BLaER1 treated with 17β-estradiol and CSF1 and Interleukin-3, amounts not matched to agents 10 nM and 100 nM (cell line): Measurements from ENCODE around the gene ZNF189.

Experiments
- H3K27ac ChIP-seq, 11 experiments: shearing (Covaris generic); formaldehyde crosslinking; 2 replicates each; pipeline ENCODE4 v1.8.1; 2022
- H3K27me3 ChIP-seq, 11 experiments: shearing (Covaris generic); formaldehyde crosslinking; 2 replicates each; pipeline ENCODE4 v1.8.1; 2022
- H3K36me3 ChIP-seq, 11 experiments: shearing (Covaris generic); formaldehyde crosslinking; 2 replicates each; pipeline ENCODE4 v1.8.1; 2022
- H3K4me1 ChIP-seq, 10 experiments: shearing (Covaris generic); formaldehyde crosslinking; 2 replicates each; pipeline ENCODE4 v1.8.1; 2022
- H3K4me2 ChIP-seq, 11 experiments: shearing (Covaris generic); formaldehyde crosslinking; 2 replicates each; pipeline ENCODE4 v1.8.1; 2022
- H3K4me3 ChIP-seq, 10 experiments: shearing (Covaris generic); formaldehyde crosslinking; 2 replicates each; pipeline ENCODE4 v1.8.1; 2022
- H3K9ac ChIP-seq, 11 experiments: shearing (Covaris generic); formaldehyde crosslinking; 2 replicates each; pipeline ENCODE4 v1.8.1; 2022
- H3K9me3 ChIP-seq, 11 experiments: shearing (Covaris generic); formaldehyde crosslinking; replicated peaks in 1 of 11; 2 replicates each; pipeline ENCODE4 v1.8.1; 2022
- H4K20me1 ChIP-seq, 11 experiments: shearing (Covaris generic); formaldehyde crosslinking; 2 replicates each; pipeline ENCODE4 v1.8.1; 2022
- Cebpa-rat ChIP-seq, 11 experiments: shearing (Covaris generic); IDR thresholded peaks; 2 replicates each; pipeline ENCODE4 v1.8.1; 2022

The ZNF189 gene

DNA sequence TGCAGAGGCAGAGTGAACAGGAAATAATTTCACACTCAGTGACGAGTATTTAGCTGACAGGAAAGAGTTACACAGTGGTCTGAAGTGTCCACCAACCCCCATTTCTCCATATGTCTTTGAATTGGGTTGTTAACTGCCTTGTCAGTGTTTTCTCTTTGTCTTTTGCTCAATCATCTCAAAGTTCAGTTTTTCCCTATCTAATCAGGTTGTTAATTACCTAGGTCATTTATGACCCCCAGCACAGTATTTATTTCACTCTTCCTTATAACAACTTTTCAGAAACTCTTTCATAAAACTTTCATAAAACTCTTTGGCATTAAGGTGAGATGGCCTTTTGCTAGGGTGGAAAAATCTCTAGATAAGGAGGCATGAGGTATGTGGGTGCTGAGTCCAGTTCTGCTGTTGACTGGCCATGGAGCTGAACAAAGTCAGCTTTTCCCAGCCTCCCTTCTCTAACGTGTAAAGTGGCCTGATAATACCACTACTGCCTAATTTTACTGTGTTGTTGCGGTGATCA, 42.1 kb downstream of the ZNF189 start:
- H3K9ac ChIP-seq, result no peak overlapping the region
- H3K4me2 ChIP-seq, result peak overlapping the region in 6 of 11 experiments; percentile 18 to 50 (median 32); a peak in 7 of 22 replicates
- H3K27me3 ChIP-seq, result no peaks in the 10 kb centered on the region
- no peaks in the 10 kb centered on the region for H3K36me3 ChIP-seq
- no peak for TF ChIP-seq Cebpa-rat (IDR thresholded peaks at IDR 0.05)
- peaks cover 0 to 10% (median 6%) of the 10 kb centered on the region in 10 experiments; a peak in 7 of 20 replicates for H3K4me1 ChIP-seq
- H3K27ac ChIP-seq, result peak overlapping the region in 3 of 11 experiments; percentile 1 to 9 (median 7); a peak in 3 of 22 replicates
- no peaks in the 10 kb centered on the region for H4K20me1 ChIP-seq
- no peak overlapping the region for H3K4me3 ChIP-seq
- H3K9me3 ChIP-seq, result no peaks in the 10 kb centered on the region

DNA sequence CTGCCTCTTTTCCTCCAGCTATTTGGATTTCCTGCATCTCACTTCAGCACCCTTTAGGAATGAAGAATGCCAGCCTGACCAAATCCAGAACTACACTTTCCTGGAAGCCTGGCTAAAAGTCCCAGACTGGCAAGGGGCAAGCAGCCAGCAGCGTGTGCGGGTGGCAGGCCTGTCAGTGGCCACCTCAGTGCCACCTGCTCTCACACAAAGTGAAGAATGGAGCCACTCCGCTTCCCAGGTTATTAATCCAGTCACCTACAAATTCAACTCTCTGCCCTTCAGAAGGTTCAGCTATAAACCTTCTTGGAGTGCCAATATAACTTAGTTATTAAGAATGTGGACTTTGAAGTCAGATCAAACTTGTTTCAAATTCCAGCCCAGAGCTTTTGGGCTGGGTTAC, 43.7 kb downstream of the ZNF189 start:
- Histone ChIP-seq H3K9me3 (no peaks in the 10 kb centered on the region), H3K27ac (no peak overlapping the region), H3K4me2 (no peak overlapping the region), H3K27me3 (no peaks in the 10 kb centered on the region), H3K4me1 (peaks cover 0 to 10% (median 6%) of the 10 kb centered on the region in 10 experiments; a peak in 7 of 20 replicates), H3K36me3 (no peaks in the 10 kb centered on the region), H3K9ac (no peak overlapping the region), H4K20me1 (no peaks in the 10 kb centered on the region), H3K4me3 (no peak overlapping the region)
- TF ChIP-seq Cebpa-rat (IDR thresholded peaks at IDR 0.05), result no peak

DNA sequence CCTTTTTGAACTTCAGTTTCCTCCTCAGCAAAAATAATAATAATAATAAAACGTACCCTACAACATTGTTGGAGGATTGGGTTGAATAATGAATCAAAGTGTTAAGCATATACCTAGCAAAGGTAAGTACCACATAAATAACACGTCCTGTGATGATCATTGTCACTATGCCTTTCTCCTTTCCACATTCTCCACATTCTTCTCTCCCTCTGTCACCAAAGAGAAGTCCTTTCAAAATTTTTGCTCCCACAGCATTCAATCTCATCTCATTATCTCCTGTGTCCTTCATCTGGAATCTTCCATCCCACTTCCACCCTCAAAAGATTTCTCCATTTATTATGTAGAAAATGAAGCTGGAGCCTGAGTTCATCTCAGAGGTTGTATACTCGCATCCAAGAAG, 44.1 kb downstream of the ZNF189 start:
- H3K4me1 ChIP-seq, result peaks cover 0 to 10% (median 6%) of the 10 kb centered on the region in 10 experiments; a peak in 7 of 20 replicates
- H4K20me1 ChIP-seq, result no peaks in the 10 kb centered on the region
- H3K4me3 ChIP-seq, result no peak overlapping the region
- H3K27ac ChIP-seq, result no peak overlapping the region
- no peak for TF ChIP-seq Cebpa-rat (IDR thresholded peaks at IDR 0.05)
- no peaks in the 10 kb centered on the region for H3K9me3 ChIP-seq
- H3K27me3 ChIP-seq, result no peaks in the 10 kb centered on the region
- no peaks in the 10 kb centered on the region for H3K36me3 ChIP-seq
- no peak overlapping the region for H3K9ac ChIP-seq
- H3K4me2 ChIP-seq, result no peak overlapping the region

DNA sequence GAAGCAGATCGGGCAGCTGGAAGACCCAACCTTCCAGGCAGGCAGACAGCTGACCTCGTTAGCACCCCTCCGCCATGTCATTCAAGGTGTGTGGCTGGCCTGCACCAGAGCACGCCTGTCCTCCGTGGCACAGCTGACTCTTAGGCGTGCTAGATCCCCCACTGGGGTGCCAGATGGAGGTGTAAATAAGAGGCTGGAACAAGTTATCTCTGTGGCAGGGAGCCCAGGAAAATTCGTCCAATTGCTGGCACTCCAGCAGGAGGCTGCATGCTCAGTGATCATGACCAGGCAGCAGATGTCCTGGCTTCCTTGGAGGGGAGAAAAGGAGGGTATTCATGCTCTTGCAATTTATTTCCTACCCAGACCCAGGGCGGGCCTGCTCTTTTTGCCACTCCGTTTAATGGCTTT, 44.7 kb downstream of the ZNF189 start:
- Histone ChIP-seq H3K9me3 (no peaks in the 10 kb centered on the region), H3K36me3 (no peaks in the 10 kb centered on the region), H3K27me3 (no peaks in the 10 kb centered on the region), H3K27ac (no peak overlapping the region), H4K20me1 (no peaks in the 10 kb centered on the region), H3K4me1 (peaks cover 0 to 10% (median 6%) of the 10 kb centered on the region in 10 experiments; a peak in 7 of 20 replicates), H3K4me2 (no peak overlapping the region), H3K4me3 (no peak overlapping the region), H3K9ac (no peak overlapping the region)
- no peak for TF ChIP-seq Cebpa-rat (IDR thresholded peaks at IDR 0.05)

DNA sequence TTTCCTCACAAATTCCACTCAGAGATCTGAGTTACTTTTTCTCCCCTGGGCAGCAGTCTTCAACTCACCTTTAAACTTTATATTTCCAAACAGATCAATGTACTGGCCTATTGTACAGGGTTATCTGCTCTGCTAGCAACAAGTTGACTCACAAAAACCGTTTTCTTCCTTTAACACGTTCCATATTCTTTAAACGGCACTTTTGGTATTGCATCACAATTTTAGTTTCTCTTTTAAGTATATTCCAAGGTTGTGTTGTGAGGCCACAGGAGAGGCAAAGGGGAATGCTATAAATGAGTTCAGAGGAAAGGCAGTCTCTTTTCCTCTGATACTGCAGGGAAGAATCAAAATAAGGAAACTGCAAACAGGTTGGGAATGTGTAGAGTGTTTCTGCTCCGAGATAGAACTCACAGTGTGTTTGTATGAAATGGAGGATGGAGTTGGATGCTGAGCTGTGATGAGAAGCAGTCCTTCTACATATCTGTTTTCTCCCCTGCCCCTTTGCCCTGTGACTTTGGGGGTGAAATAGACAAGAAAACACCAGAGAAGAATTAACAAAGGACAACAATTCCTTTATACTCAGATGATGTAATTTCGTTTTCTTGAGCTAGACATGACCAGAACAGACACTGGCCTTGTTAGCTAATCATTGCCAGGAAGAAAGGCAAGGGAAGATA, 46.8 kb downstream of the ZNF189 start:
- H3K9ac ChIP-seq, result no peak overlapping the region
- H3K4me2 ChIP-seq, result no peak overlapping the region
- no peaks in the 10 kb centered on the region for H4K20me1 ChIP-seq
- no peak overlapping the region for H3K4me3 ChIP-seq
- peaks cover 0 to 6% (median 5%) of the 10 kb centered on the region in 10 experiments; a peak in 7 of 20 replicates for H3K4me1 ChIP-seq
- TF ChIP-seq Cebpa-rat (IDR thresholded peaks at IDR 0.05), result peak in 3 of 11 experiments; percentile 11 to 43 (median 39); a peak in 2 of 22 replicates
- no peaks in the 10 kb centered on the region for H3K36me3 ChIP-seq
- H3K9me3 ChIP-seq, result peaks cover 0 to 6% (median 0%) of the 10 kb centered on the region in 11 experiments; a peak in 5 of 22 replicates
- H3K27me3 ChIP-seq, result no peaks in the 10 kb centered on the region
- no peak overlapping the region for H3K27ac ChIP-seq

DNA sequence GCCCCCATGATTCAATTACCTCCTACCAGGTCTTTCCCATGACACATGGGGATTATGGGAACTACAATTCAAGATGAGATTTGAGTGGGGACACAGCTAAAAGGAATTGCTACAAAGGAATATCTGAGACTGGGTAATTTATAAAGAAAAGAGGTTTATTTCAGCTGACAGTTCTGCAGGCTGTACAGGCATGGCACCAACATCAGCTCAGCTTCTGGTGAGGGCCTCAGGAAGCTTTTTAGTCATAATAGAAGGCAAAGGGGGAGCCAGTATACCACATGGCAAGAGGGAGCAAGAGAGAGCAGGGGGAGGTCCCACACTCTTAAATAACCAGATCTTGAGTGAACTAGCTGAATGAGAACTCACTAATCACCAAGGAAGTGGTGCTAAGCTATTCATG, 48.1 kb downstream of the ZNF189 start:
- no peak overlapping the region for H3K4me2 ChIP-seq
- H3K4me1 ChIP-seq, result no peaks in the 10 kb centered on the region
- no peak overlapping the region for H3K9ac ChIP-seq
- H3K36me3 ChIP-seq, result no peaks in the 10 kb centered on the region
- H3K9me3 ChIP-seq, result peaks cover 3 to 14% (median 8%) of the 10 kb centered on the region in 11 experiments
- no peak overlapping the region for H3K4me3 ChIP-seq
- H3K27ac ChIP-seq, result no peak overlapping the region
- no peaks in the 10 kb centered on the region for H4K20me1 ChIP-seq
- H3K27me3 ChIP-seq, result no peaks in the 10 kb centered on the region
- no peak for TF ChIP-seq Cebpa-rat (IDR thresholded peaks at IDR 0.05)

DNA sequence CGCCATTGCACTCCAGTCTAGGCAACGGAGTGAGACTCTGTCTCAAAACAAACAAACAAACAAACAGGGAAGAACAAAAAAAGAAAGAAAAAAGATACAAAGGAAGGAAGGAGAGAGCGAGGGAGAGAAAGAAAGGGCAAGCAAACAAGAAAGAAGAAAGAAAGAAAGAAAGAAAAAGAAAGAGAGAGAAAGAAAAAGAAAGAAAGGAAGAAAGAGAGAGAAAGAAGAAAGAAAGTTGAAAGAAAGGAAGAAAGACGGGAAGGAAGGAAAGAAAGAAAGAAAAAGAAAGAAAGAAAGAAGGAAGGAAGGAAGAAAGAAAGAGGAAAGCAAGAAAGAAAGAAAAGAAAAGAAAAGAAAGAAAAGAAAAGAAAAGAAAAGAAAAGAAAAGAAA, 50.0 kb downstream of the ZNF189 start:
- H3K27ac ChIP-seq, result no peak overlapping the region
- no peak overlapping the region for H3K4me3 ChIP-seq
- no peak for TF ChIP-seq Cebpa-rat (IDR thresholded peaks at IDR 0.05)
- H3K4me2 ChIP-seq, result no peak overlapping the region
- H3K4me1 ChIP-seq, result no peaks in the 10 kb centered on the region
- no peaks in the 10 kb centered on the region for H3K36me3 ChIP-seq
- no peak overlapping the region for H3K9ac ChIP-seq
- H3K27me3 ChIP-seq, result no peaks in the 10 kb centered on the region
- peaks cover 21 to 33% (median 28%) of the 10 kb centered on the region in 11 experiments for H3K9me3 ChIP-seq
- H4K20me1 ChIP-seq, result no peaks in the 10 kb centered on the region

DNA sequence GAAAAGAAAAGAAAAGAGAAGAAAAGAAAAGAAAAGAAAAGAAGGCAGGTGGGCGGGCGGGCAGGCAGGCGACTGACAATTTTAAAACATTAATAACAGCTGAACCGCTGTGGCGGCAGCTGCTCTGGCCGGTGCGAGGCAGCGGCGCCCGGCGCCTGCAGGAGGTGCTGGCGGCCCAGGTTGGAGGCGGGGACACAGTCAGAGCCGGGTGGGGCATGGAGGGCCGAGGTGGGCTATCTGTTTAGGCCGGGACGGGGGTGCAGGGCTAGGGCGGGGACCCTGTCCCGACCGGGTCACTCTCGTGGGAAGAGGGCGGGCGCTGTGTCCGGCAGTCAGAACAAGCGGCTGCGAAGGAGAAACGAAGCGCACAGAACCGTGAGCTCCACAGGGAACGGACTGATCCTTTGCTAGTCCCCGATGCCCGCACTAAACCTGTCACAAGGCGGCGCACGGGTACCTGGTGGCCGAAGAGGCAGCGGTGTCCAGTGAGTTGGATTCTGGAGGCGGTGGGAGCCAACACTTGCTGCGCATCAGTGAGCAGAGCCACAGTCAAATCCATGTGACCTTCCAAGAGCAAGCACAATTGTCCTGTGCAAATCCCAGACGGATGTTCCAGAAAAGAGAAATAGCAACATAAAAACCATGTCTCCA, 50.5 kb downstream of the ZNF189 start:
- no peak overlapping the region for H3K4me3 ChIP-seq
- H3K4me2 ChIP-seq, result no peak overlapping the region
- no peaks in the 10 kb centered on the region for H3K36me3 ChIP-seq
- H3K9me3 ChIP-seq, result peaks cover 21 to 33% (median 28%) of the 10 kb centered on the region in 11 experiments
- H3K27ac ChIP-seq, result no peak overlapping the region
- no peaks in the 10 kb centered on the region for H3K4me1 ChIP-seq
- H3K9ac ChIP-seq, result no peak overlapping the region
- no peak for TF ChIP-seq Cebpa-rat (IDR thresholded peaks at IDR 0.05)
- H3K27me3 ChIP-seq, result no peaks in the 10 kb centered on the region
- H4K20me1 ChIP-seq, result no peaks in the 10 kb centered on the region

DNA sequence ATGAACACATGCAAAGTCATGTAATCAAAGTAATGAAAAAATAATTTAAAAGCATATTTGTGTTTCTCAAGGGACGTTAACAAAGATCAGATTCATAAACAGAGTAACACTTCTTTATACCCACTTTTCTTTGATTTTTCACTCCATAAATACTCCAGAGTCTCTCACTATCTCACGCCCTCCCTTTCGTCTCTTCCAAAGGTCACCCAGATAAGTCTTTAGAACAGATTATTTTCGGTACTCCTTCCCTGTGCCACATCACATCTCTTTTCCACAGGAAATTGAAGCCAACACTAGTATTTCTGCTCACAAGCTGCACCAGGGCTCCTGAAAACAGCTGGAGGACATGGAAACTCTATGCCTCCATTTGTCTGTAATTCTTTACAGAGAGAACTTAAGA, 52.3 kb downstream of the ZNF189 start:
- Histone ChIP-seq H3K9ac (no peak overlapping the region), H3K4me3 (no peak overlapping the region), H3K4me2 (no peak overlapping the region), H3K27me3 (no peaks in the 10 kb centered on the region), H3K9me3 (peaks cover 21 to 33% (median 28%) of the 10 kb centered on the region in 11 experiments), H3K27ac (no peak overlapping the region), H3K4me1 (peaks cover 0 to 4% (median 0%) of the 10 kb centered on the region in 10 experiments; a peak in 2 of 20 replicates), H4K20me1 (no peaks in the 10 kb centered on the region), H3K36me3 (no peaks in the 10 kb centered on the region)
- no peak for TF ChIP-seq Cebpa-rat (IDR thresholded peaks at IDR 0.05)
